ENCODE data around the gene BLOC1S2. TPM values are rescaled to one million over a fixed set of nuclear protein-coding genes. Genes with fewer than 3 reads are reported as not detected.

The BLOC1S2 gene
- total and polyA plus RNA-seq, 2 of the 8 experiments (the other 6 are each of a cell fraction or from before 2014, with no cell fraction given), result 25.1 to 50.6 TPM

DNA sequence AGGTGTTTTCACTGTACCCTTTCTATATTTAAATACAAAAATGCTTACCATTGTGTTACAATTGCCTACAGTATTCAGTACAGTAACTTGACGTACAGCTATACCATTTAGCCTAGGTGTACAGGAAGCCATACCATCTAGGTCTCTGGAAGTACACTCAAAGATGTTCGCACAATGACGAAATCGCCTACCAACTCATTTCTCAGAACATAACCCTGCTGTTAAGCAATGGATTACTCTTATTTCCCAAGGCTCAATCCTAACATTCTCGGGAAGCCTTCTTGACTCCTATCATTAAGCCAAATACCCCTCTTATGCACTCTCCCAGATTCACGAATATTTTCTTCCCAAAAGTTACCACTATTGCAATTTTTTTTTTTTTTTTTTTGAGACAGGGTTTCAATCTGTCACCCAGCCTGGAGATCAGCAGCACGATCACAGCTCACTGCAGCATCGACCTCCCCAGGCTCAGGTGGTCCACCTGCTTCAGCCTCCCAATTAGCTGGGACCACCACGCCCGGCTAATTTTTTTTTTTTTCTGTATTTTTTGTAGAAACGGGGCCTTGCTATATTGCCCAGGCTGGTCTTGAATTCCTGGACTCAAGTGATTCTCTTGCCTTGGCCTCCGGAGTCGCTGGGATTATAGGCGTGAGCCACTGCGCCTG, 20.5 kb downstream of the BLOC1S2 start:
- Histone ChIP-seq H3K4ac (replicated peaks; ENCODE audit: insufficient read length, low read depth, low read length) (no peak overlapping the region), H2AK5ac (ENCODE audit: low read depth, low read length) (no peak overlapping the region), H2BK120ac (replicated peaks; ENCODE audit: low read depth, low read length) (no peak overlapping the region), H3K36me3 (ENCODE audit: control insufficient read depth in 2 of 4, insufficient read depth in 4 of 4, low read length in 3 of 4) (peaks cover 0 to 3% (median 0%) of the 10 kb centered on the region in 4 experiments; a peak in 1 of 8 replicates), H2BK20ac (ENCODE audit: low read length) (no peak overlapping the region), H2AFZ (ENCODE audit: low read length) (no peak overlapping the region), H3K23ac (ENCODE audit: insufficient read length) (no peak overlapping the region), H3K27ac (ENCODE audit: low read depth, low read length) (no peak overlapping the region), H2BK15ac (ENCODE audit: low read length) (no peak overlapping the region), H3K79me2 (ENCODE audit: control insufficient read depth in 1 of 2, insufficient read depth in 2 of 2, low read length in 2 of 2) (peaks cover 0 to 24% of the 10 kb centered on the region in 2 experiments; a peak in 2 of 4 replicates), H3K27me3 (replicated peaks in 1 of 4; ENCODE audit: control insufficient read depth in 3 of 4, extremely low read depth in 1 of 4, insufficient read depth in 3 of 4, low read length in 3 of 4) (no peaks in the 10 kb centered on the region), H3K9me3 (ENCODE audit: insufficient read depth in 2 of 2, low read depth in 1 of 2, low read length in 1 of 2) (no peaks in the 10 kb centered on the region), H3K23me2 (ENCODE audit: low read depth, low read length) (peaks cover 4% of the 10 kb centered on the region; the same call in 1 of the 2 replicates), H2BK12ac (ENCODE audit: low read depth, low read length) (no peak overlapping the region), H3K79me1 (ENCODE audit: low read depth, low read length) (no peaks in the 10 kb centered on the region; the same call in 1 of the 2 replicates), H3K14ac (ENCODE audit: insufficient read length) (no peak overlapping the region), H3K18ac (ENCODE audit: extremely low read depth, low read length) (no peak overlapping the region), H2BK5ac (ENCODE audit: low read depth, low read length) (no peak overlapping the region), H4K20me1 (replicated peaks in 1 of 2; ENCODE audit: control insufficient read depth in 1 of 2, insufficient read depth in 2 of 2, low read length in 2 of 2) (no peaks in the 10 kb centered on the region), H3K56ac (replicated peaks; ENCODE audit: insufficient read length, low read depth, low read length) (no peak overlapping the region), H3K4me3 (ENCODE audit: extremely low read depth in 1 of 4, insufficient read depth in 2 of 4, low read depth in 3 of 4, low read length in 4 of 4) (peak overlapping the region in 1 of 4 experiments; percentile 98; a peak in 2 of 8 replicates), H4K5ac (ENCODE audit: insufficient read length, low read depth, low read length) (no peak overlapping the region), H3K9ac (replicated peaks in 1 of 4; ENCODE audit: extremely low read depth in 1 of 4, low read depth in 3 of 4, low read length in 3 of 4) (no peak overlapping the region), H4K8ac (ENCODE audit: extremely low read depth, insufficient read depth, low read length) (no peak overlapping the region), H4K91ac (replicated peaks; ENCODE audit: insufficient read length, low read length) (no peak overlapping the region), H3K4me2 (ENCODE audit: insufficient read depth in 1 of 2, low read depth in 2 of 2, low read length in 2 of 2) (peak overlapping the region; percentile 42 to 95; a peak in 2 of 4 replicates), H3K4me1 (replicated peaks in 1 of 4; ENCODE audit: control insufficient read depth in 3 of 4, insufficient read depth in 4 of 4, low read length in 3 of 4) (peaks cover 0 to 3% (median 0%) of the 10 kb centered on the region in 4 experiments; a peak in 4 of 7 replicates)
- WGBS, 2 experiments (ENCODE audit: extremely low coverage in 1 of 2, insufficient coverage in 1 of 2, insufficient read length in 1 of 2, insufficient replicate concordance in 2 of 2, low coverage in 1 of 2, low lambda C conversion rate in 2 of 2, missing lambda C conversion rate in 1 of 2), result 91% methylated on average over 15 of the region's 15 CpGs; no CpG with 5 or more reads in 1 of the 2 experiments
- FAIRE-seq (no peak), DNase-seq (ENCODE audit: low read depth in 1 of 2, low spot score in 2 of 2) (no peak)
- ChIA-PET CTCF (ENCODE audit: partially characterized antibody) (no interaction called here), POLR2A (ENCODE audit: partially characterized antibody) (interaction anchor here (0.7 kb wide), 1 partner anchor 109 kb away, joined by 5 read pairs; no protein-coding TSS in a partner anchor)
- no peak for TF ChIP-seq TAF1 (IDR thresholded peaks at IDR 0.05; ENCODE audit: low read depth, low read length)
- TF ChIP-seq SAP30 (IDR thresholded peaks at IDR 0.05; ENCODE audit: insufficient read depth, insufficient replicate concordance, low read length), result no peak
- TF ChIP-seq JUND (IDR thresholded peaks at IDR 0.05; ENCODE audit: low read length), result no peak
- TF ChIP-seq BRCA1 (IDR thresholded peaks at IDR 0.05; ENCODE audit: low read depth, low read length), result no peak
- no peak for TF ChIP-seq HDAC6 (IDR thresholded peaks at IDR 0.05; ENCODE audit: low read depth, low read length)
- TF ChIP-seq ASH2L (IDR thresholded peaks at IDR 0.05; ENCODE audit: low read length), result no peak
- TF ChIP-seq, protein P1, sequence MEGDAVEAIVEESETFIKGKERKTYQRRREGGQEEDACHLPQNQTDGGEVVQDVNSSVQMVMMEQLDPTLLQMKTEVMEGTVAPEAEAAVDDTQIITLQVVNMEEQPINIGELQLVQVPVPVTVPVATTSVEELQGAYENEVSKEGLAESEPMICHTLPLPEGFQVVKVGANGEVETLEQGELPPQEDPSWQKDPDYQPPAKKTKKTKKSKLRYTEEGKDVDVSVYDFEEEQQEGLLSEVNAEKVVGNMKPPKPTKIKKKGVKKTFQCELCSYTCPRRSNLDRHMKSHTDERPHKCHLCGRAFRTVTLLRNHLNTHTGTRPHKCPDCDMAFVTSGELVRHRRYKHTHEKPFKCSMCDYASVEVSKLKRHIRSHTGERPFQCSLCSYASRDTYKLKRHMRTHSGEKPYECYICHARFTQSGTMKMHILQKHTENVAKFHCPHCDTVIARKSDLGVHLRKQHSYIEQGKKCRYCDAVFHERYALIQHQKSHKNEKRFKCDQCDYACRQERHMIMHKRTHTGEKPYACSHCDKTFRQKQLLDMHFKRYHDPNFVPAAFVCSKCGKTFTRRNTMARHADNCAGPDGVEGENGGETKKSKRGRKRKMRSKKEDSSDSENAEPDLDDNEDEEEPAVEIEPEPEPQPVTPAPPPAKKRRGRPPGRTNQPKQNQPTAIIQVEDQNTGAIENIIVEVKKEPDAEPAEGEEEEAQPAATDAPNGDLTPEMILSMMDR (IDR thresholded peaks at IDR 0.05; ENCODE audit: control extremely low read depth in 1 of 3, insufficient read depth in 1 of 3, low read depth in 1 of 3, low read length in 3 of 3), result no peak
- TF ChIP-seq POU5F1 (IDR thresholded peaks at IDR 0.05; ENCODE audit: low read depth, low read length), result no peak
- TF ChIP-seq SIRT6 (IDR thresholded peaks at IDR 0.05; ENCODE audit: low read length), result no peak
- no peak for TF ChIP-seq CHD2 (IDR thresholded peaks at IDR 0.05; ENCODE audit: low read length)
- TF ChIP-seq EZH2 (IDR thresholded peaks at IDR 0.05; ENCODE audit: low read depth, low read length, severe bottlenecking), result no peak
